HK-2 (cell line): Measurements from ENCODE around the gene HOGA1.
"Not testable (repeated sequence)": the region's sequence is repeated elsewhere in the genome, so short reads cannot be mapped to it uniquely, and the experiment has no call there.

ENCODE experiments used
- DNase-seq: peaks from one replicate; pipeline ENCODE4 v3.0.0-alpha.2; 2018; ENCODE audit not compliant: unreplicated experiment

The HOGA1 gene

DNA sequence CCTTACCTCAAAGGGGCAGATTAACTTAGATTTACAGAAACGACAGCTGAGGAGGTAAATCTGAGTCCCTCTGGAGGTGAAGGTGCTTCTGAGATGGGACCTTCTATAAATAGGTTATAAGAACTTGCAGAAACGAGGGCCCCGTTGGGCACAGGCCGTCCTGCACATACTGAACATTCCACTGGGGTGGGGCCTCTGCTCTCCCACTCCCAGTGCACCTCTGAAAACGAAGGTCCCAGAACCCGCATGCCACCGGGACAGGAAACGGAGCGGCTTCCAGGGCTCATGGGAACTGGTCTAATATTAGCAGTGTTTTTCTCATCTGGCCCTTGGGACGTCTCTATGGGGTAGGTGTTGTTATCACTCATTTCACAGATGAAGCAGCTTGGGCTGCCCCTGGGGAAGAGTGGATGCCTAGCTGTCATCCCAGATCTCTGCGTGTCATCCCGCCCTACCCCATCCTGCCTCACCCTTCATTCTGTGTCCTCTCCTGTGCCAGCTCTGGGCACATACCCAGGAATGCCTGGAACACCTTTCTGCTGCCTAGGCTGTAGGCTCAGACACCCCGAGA is 24.9 kb downstream of the HOGA1 start:
- no peak for DNase-seq

DNA sequence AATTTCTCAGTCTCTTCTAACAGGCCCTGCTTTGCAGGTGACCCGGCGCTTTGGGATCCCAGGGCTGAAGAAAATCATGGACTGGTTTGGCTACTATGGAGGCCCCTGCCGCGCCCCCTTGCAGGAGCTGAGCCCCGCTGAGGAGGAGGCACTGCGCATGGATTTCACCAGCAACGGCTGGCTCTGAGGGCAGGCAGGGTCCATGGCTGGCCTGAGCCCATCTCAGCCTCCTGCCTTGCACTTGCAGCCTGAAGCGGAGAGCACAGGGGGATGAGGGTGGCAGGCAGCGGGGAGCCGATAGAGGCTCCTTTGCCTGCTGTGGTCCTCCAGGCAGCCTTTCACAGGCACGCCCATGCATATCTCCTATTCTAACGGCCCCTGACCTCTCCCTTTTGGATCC is 27.3 kb downstream of the HOGA1 start:
- no peak for DNase-seq

DNA sequence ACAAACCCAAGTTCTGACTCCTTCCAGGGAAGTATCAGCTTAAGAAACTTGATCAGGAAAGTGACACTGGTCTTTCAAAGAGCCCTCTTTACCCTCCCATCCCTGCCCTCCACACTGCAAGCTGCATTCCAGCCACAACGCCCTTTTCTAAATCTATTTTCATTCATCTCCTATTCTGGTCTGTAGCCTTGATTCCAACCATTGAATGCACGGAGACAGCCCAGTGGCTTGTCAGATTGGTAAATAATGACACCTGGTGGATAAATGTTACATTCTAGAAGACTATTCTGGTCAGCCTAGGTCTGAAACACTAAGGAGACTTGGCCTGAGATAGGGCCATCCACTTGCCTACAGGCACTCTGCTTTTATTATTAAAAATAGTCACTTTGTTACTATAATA is 28.2 kb downstream of the HOGA1 start:
- DNase-seq, result peak; percentile 38

- DNase-seq, result no peak
Measured at GRCh38 chr10:97618285-97618684, 34.1 kb downstream of the HOGA1 start.

- no peak for DNase-seq
Measured at GRCh38 chr10:97618733-97619132, 34.5 kb downstream of the HOGA1 start.

DNA sequence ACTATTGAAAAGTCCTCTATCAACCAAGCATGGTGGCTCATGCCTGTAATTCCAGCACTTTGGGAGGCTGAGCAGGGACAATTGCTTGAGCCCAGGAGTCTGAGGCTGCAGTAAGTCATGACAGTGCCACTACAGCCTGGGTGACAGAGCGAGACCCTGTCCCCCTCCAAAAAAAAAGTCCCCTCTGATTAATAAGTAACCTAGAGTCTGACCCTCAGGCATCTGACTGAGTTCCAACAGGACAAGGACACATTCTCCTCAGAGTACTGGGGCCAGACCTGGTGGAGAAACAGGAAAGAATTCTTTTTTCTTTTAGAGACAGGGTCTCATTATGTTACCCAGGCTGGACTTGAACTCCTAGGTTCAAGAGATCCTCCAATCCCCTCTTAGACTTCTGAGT is 39.1 kb downstream of the HOGA1 start:
- no peak for DNase-seq

DNA sequence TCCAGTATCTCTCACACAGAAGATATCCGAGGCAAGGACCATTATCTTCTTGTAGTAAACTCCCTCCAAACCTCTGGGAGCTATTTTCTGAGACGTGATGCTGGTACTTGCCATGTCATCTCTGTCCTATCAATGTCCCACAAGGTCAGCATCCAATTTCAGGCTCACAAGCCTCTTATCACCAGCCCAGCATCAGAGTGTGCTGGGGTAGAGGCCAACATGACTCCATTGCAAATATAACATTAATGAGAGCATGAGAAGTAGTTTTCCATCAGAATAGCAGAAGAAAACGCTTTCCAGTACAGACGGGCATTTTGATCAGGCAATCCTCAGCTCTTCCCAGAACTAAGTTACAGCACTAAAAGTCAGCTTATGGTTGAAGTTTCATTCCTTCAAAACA is 43.5 kb downstream of the HOGA1 start:
- no peak for DNase-seq

DNA sequence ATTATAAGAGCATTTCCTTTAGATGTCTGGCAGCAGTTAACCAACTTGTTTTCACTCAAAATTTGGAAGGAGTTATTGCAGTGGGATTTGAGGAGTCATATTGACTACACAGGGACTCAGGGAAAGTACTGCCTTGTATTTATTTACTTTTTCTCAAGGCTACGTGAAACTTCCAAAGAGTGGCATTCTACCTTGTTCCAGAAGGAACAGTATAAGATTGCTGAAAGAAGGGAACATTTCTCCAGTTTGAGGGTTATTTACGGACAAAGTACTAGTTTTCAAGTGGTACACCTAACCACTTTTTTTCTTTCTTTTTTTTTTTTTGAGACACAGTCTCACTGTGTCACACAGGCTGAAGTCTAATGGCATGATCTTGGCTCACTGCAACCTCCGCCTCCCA is 44.0 kb downstream of the HOGA1 start:
- no peak for DNase-seq

DNA sequence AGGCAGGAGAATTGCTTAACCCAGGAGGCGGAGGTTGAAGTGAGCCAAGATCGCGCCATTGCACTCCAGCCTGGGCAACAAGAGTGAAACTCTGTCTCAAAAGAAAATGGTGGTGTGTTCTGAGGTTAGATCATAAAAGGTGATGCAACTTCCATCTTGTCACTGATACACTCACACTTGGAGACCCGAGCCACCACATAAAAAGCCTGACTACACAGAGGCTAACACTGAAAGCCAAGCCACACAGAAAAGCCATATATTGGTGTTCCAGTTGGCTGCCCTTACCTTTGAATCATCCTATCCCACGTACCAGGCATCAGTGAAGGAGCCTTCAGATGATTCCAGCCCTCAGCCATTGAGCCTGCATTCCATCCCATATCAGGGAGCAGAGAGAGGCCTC is 45.1 kb downstream of the HOGA1 start:
- peak; percentile 62 for DNase-seq

- DNase-seq, result no peak
Measured at GRCh38 chr10:97631098-97631497, 46.9 kb downstream of the HOGA1 start.

GRCh38 chr10:97632949-97633884 is 49.0 kb downstream of the HOGA1 start, which contains the start of gene MORN4:
TSS of gene MORN4 (minus strand) at chr10:97633500. CDS start at chr10:97619653, 13,847 bp downstream.
- peak; percentile 95 for DNase-seq

GRCh38 chr10:97633921-97634320 is 49.7 kb downstream of the HOGA1 start:
- peak; percentile 36 for DNase-seq

DNA sequence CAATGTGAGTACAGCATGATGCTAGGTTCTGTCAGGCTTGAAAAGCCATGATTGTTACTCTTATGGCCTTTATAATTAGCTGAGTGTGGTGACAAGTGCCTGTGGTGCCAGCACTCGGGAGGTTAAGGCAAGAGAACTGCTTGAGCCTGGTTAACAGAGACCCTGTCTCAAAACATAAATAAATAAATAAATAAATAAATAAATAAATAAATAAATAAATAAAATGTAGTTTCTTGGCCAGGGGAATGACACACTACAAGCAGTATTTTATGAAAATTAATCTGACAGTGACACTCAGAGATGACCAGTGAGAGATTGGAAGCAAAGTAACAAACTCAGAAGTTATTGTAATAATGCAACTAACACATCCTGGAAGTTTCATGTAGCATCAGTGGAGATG is 51.4 kb downstream of the HOGA1 start:
- DNase-seq, result no peak

GRCh38 chr10:97639090-97639489 is 54.9 kb downstream of the HOGA1 start:
- DNase-seq, result not testable (repeated sequence)

GRCh38 chr10:97640174-97640867 is 56.1 kb downstream of the HOGA1 start, which contains the start of gene PI4K2A:
TSS of gene PI4K2A (plus strand) at chr10:97640671. CDS start at chr10:97640743, 72 bp downstream.
- DNase-seq, result peak; percentile 100

DNA sequence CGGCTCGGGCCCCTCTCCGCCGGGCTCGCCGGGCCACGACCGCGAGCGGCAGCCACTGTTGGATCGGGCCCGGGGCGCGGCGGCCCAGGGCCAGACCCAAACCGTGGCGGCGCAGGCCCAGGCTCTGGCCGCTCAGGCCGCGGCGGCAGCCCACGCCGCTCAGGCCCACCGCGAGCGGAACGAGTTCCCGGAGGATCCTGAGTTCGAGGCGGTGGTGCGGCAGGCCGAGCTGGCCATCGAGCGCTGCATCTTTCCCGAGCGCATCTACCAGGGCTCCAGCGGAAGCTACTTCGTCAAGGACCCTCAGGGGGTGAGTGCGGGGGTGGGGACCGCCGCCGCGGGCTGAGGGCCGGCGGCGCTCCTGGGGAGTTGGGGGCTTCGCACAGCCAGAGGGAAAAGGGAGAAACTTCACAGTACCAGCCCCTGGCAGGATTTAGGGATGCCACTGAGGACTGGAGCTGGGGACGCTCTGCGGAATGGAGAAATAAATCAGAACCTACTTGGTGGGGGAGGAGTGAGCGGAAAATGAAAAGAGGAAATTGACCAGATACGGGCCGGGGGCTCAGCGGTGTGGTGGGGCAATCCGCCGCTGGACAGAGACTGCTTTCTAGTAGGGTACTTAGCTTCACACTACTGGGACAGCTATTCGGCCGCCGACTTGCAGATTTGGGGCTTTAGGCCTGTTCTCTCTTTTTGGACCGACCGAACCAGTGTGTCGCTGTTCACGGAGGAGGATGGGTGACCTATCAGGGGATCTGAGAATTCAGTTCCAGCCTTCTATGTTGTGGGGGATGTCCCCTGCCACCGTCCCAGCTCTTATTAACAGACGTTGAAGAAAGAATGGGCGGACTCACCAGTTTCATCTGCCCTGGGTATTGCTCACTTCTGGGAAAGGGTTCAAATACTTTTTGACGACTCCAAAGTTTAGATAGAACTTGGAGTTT is 57.0 kb downstream of the HOGA1 start:
- DNase-seq, result peak; percentile 52

DNA sequence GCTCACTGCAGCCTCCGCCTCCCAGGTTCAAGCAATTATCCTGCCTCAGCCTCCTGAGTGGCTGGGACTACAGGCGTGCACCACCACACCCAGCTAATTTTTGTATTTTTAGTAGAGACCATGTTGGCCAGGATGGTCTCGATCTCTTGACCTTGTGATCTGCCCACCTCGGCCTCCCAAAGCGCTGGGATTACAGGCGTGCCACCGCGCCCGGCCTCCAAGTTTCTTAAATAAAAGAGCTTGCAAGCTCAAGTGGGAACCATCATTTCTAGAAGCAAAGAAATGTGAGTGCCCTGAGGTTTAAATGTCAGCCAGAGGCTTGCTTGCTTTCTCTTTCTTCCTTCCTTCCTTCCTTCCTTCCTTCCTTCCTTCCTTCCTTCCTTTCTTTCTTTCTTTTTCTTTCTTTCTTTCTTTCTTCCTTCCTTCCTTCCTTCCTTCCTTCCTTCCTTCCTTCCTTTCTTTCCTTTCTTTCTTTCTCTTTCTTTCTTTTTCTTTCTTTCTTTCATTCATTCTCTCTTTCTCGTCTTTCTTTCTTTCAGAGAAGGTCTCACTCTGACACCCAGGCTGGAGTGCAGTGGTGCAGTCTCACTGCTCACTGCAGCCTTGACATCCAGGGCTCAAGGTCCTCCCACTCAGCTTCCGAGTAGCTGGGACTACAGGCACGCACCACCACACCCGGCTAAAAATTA is 58.4 kb downstream of the HOGA1 start:
- not testable (repeated sequence) for DNase-seq

DNA sequence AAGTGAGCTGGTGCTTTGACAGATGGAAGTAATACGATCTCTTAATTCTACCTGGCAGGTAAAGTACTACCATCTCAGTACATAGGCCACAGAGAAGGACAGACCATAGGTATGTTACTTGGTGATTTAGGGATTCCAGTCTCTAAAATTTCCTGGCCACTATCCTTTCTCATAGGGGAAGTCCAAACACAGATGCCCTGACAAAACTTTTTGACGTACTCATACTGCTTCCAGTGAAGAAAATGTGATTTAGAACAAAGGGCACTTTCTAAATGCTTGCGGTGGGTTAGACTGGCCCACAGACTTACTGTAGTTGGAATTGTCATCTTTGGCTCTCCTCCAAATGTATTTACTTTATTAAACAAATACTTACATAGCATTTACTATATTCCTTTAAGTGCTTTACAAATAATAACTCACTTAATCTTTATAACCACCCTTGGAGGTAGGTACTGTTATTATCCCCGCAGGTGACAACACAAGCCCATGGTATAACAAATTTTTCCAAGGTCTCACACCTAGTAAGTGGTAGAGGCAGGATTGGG is 59.3 kb downstream of the HOGA1 start:
- DNase-seq, result no peak

DNA sequence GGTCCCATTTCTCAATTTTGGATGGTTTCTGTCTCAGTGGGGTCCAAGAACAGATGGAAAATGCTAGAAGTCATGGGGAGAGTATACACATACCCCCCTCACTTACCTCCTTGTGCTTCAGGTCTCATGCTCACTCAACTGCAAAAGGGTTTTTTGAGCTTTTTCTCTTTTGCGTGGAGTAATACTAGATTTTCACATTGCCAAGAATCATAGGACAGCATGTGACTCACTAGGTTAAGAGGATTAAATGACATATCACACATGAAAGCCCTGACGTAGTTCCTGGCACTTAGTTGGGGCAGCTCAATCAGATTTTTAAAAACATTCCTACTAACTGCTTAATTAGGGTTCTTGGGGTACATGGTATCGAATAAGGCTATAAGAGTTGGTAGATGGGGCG is 60.7 kb downstream of the HOGA1 start:
- DNase-seq, result no peak

GRCh38 chr10:97647556-97647955 is 63.4 kb downstream of the HOGA1 start:
- DNase-seq, result no peak
